Natural killer cell (primary cell): ENCODE measurements around the gene PPP1R1A. TPM values are rescaled to one million over a fixed set of nuclear protein-coding genes. Genes with fewer than 3 reads are reported as not detected.

Source experiments
- ATAC-seq, 3 donors: fragments of 150-1000 bp in 2 of 3; fragments of 200-7000 bp in 1 of 3; cut with Tn5 transposase; 1 replicate in 1 of 3; 2 replicates in 2 of 3; pipeline ENCODE4 v1.10.0; 2021; ENCODE audit warnings: mild to moderate bottlenecking in 2 of 3, moderate library complexity in 2 of 3
- DNase-seq, 2 donors: peaks; one replicate each; pipeline versions ENCODE4 v3.0.0 to v3.0.0-alpha.2; 2013 to 2021; ENCODE audit warnings: mixed read lengths in 1 of 2
- H3K27ac ChIP-seq: one replicate; pipeline ENCODE4 v1.5.1; 2013; ENCODE audit warnings: mild to moderate bottlenecking, low read length
- H3K27me3 ChIP-seq: one replicate; pipeline ENCODE4 v1.6.1; 2013; ENCODE audit warnings: low read length; ENCODE audit not compliant: control insufficient read depth, insufficient read depth
- H3K36me3 ChIP-seq: one replicate; pipeline ENCODE4 v1.6.1; 2013; ENCODE audit warnings: low read length; ENCODE audit not compliant: control insufficient read depth, insufficient read depth
- H3K4me1 ChIP-seq: one replicate; pipeline ENCODE4 v1.6.1; 2013; ENCODE audit warnings: low read length; ENCODE audit not compliant: control insufficient read depth, insufficient read depth
- H3K4me3 ChIP-seq: one replicate; pipeline ENCODE4 v1.5.1; 2013; ENCODE audit warnings: low read length
- H3K9me3 ChIP-seq: one replicate; pipeline ENCODE4 v1.6.1; 2013; ENCODE audit warnings: low read length; ENCODE audit not compliant: control insufficient read depth, insufficient read depth
- H3K27ac Mint-ChIP-seq, 2 donors: one replicate each; pipeline ENCODE4 v1.8.0; 2022; ENCODE audit warnings: mild to moderate bottlenecking in 2 of 2, mixed read lengths in 2 of 2, moderate library complexity in 1 of 2
- H3K27me3 Mint-ChIP-seq, 2 donors: one replicate each; pipeline ENCODE4 v1.8.0; 2022; ENCODE audit warnings: low read depth in 2 of 2, mixed read lengths in 2 of 2
- H3K36me3 Mint-ChIP-seq: one replicate; pipeline ENCODE4 v1.8.0; 2022; ENCODE audit warnings: mixed read lengths
- H3K4me1 Mint-ChIP-seq, 2 donors: one replicate each; pipeline ENCODE4 v1.8.0; 2022; ENCODE audit warnings: mixed read lengths in 2 of 2
- H3K4me3 Mint-ChIP-seq: one replicate; pipeline ENCODE4 v1.8.0; 2022; ENCODE audit warnings: mild to moderate bottlenecking, moderate library complexity, mixed read lengths
- H3K9me3 Mint-ChIP-seq, 2 donors: one replicate each; pipeline ENCODE4 v1.8.0; 2022; ENCODE audit warnings: mixed read lengths in 2 of 2
- CTCF ChIP-seq: fragments of 200-600 bp; IDR thresholded peaks from one replicate; pipeline ENCODE4 v1.8.0; 2022; ENCODE audit warnings: antibody characterized with exemption
- WGBS: methylation state at CpG from one replicate; pipeline ENCODE4 v1.1.7; 2013; ENCODE audit warnings: missing lambda C conversion rate; ENCODE audit not compliant: insufficient coverage; 5-methylcytosine and 5-hydroxymethylcytosine counted together
- intact Hi-C: fragments of 100-400 bp; cut with micrococcal nuclease; formaldehyde crosslinking; loops from one replicate; pipeline ENCODE4 v1.14.2; 2022
- total RNA-seq, 4 donors: library from RNA; stranded (reverse); fragments of 120-200 nt in 1 of 4; gene quantifications; one replicate each; pipeline versions ENCODE4 v1.2.3 to v1.2.4, GENCODE V29; 2013 to 2022

Gene PPP1R1A
- total RNA-seq, 3 donors from 2014 or later (not counting 1 experiment from before 2014, with no cell fraction given): not detected

- peak overlapping the region; percentile 40 for H3K4me3 ChIP-seq
- WGBS: 14% methylated on average over 22 of the region's 22 CpGs
- ATAC-seq (peak; percentile 48 to 69 (median 58)), DNase-seq (peak in 1 of 2 donors; percentile 23)
- Mint-ChIP-seq H3K9me3 (no peaks in the 10 kb centered on the region), H3K4me3 (peak overlapping the region; percentile 79), H3K27me3 (peaks cover 10 to 11% of the 10 kb centered on the region in 2 donors), H3K4me1 (peaks cover 29 to 33% of the 10 kb centered on the region in 2 donors), H3K36me3 (no peaks in the 10 kb centered on the region), H3K27ac (peak overlapping the region in 1 of 2 donors; percentile 84)
- H3K36me3 ChIP-seq: peaks cover 2% of the 10 kb centered on the region
- intact Hi-C loops: no loop called here
- no peaks in the 10 kb centered on the region for H3K9me3 ChIP-seq
- H3K4me1 ChIP-seq: peaks cover 16% of the 10 kb centered on the region
- H3K27me3 ChIP-seq: peaks cover 6% of the 10 kb centered on the region
- no peak overlapping the region for H3K27ac ChIP-seq
- no peak for TF ChIP-seq CTCF
Observed at GRCh38 chr12:54549774-54550451, 38.5 kb downstream of the PPP1R1A start.

GRCh38 chr12:54546511-54546910, 41.9 kb downstream of the PPP1R1A start:
- H3K36me3 ChIP-seq: peaks cover 32% of the 10 kb centered on the region
- H3K4me3 ChIP-seq: no peak overlapping the region
- no peak for ATAC-seq
- Mint-ChIP-seq H3K27ac (peak overlapping the region; percentile 59 to 75), H3K4me3 (no peak overlapping the region), H3K9me3 (no peaks in the 10 kb centered on the region), H3K36me3 (peaks cover 5% of the 10 kb centered on the region), H3K27me3 (peaks cover 10 to 11% of the 10 kb centered on the region in 2 donors), H3K4me1 (peaks cover 29 to 33% of the 10 kb centered on the region in 2 donors)
- WGBS: 96% methylated on average over 2 of the region's 2 CpGs
- H3K27me3 ChIP-seq: peaks cover 6% of the 10 kb centered on the region
- no peak overlapping the region for H3K27ac ChIP-seq
- DNase-seq: no peak
- no peaks in the 10 kb centered on the region for H3K9me3 ChIP-seq
- intact Hi-C loops: no loop called here
- TF ChIP-seq CTCF: no peak
- H3K4me1 ChIP-seq: peaks cover 16% of the 10 kb centered on the region

GRCh38 chr12:54544743-54545142, 43.7 kb downstream of the PPP1R1A start:
- Histone ChIP-seq H3K27ac (no peak overlapping the region), H3K36me3 (peaks cover 50% of the 10 kb centered on the region), H3K4me1 (peaks cover 10% of the 10 kb centered on the region), H3K27me3 (peaks cover 2% of the 10 kb centered on the region), H3K4me3 (no peak overlapping the region), H3K9me3 (no peaks in the 10 kb centered on the region)
- Mint-ChIP-seq H3K4me3 (no peak overlapping the region), H3K36me3 (peaks cover 6% of the 10 kb centered on the region), H3K27me3 (peaks cover 0 to 2% of the 10 kb centered on the region in 2 donors), H3K9me3 (no peaks in the 10 kb centered on the region), H3K27ac (no peak overlapping the region), H3K4me1 (peaks cover 18 to 23% of the 10 kb centered on the region in 2 donors)
- WGBS: 100% methylated on average over 7 of the region's 7 CpGs
- intact Hi-C loops: no loop called here
- no peak for ATAC-seq
- DNase-seq: no peak
- no peak for TF ChIP-seq CTCF

- WGBS: 98% methylated on average over 2 of the region's 2 CpGs
- intact Hi-C loops: no loop called here
- Histone ChIP-seq H3K4me3 (no peak overlapping the region), H3K36me3 (peaks cover 62% of the 10 kb centered on the region), H3K27me3 (no peaks in the 10 kb centered on the region), H3K9me3 (no peaks in the 10 kb centered on the region), H3K4me1 (no peaks in the 10 kb centered on the region), H3K27ac (no peak overlapping the region)
- H3K36me3 Mint-ChIP-seq: peaks cover 18% of the 10 kb centered on the region
- H3K9me3 Mint-ChIP-seq: no peaks in the 10 kb centered on the region
- H3K27ac Mint-ChIP-seq: peak overlapping the region; percentile 18 to 38
- H3K27me3 Mint-ChIP-seq: no peaks in the 10 kb centered on the region
- DNase-seq: no peak
- TF ChIP-seq CTCF: no peak
- H3K4me3 Mint-ChIP-seq: no peak overlapping the region
- H3K4me1 Mint-ChIP-seq: peaks cover 14 to 17% of the 10 kb centered on the region in 2 donors
- no peak for ATAC-seq
Observed at GRCh38 chr12:54543526-54543925, 44.9 kb downstream of the PPP1R1A start.
